Fibroblast of lung (primary cell): ENCODE data around the gene POMGNT1. TPM values are rescaled to one million over a fixed set of nuclear protein-coding genes. Genes with fewer than 3 reads are reported as not detected.

Experiments used
- DNase-seq, 2 donors: peaks; one replicate each; pipeline versions ENCODE4 v3.0.0 to v3.0.0-alpha.2; 2010; ENCODE audit warnings: low read depth in 2 of 2
- H2AFZ ChIP-seq: 2 replicates; pipeline ENCODE4 v1.5.1; 2012; ENCODE audit warnings: low read length, control low read depth, inconsistent platforms
- H3K27ac ChIP-seq: 2 replicates; pipeline ENCODE4 v1.5.1; 2011; ENCODE audit warnings: low read length, control low read depth; ENCODE audit not compliant: insufficient read depth
- H3K27me3 ChIP-seq: 2 replicates; pipeline ENCODE4 v1.5.1; 2011; ENCODE audit warnings: mild to moderate bottlenecking, low read length; ENCODE audit not compliant: control insufficient read depth, insufficient read depth
- H3K36me3 ChIP-seq: 2 replicates; pipeline ENCODE4 v1.5.1; 2011; ENCODE audit warnings: low read length; ENCODE audit not compliant: control insufficient read depth, insufficient read depth
- H3K4me1 ChIP-seq: 2 replicates; pipeline ENCODE4 v1.5.1; 2011; ENCODE audit warnings: low read length; ENCODE audit not compliant: control insufficient read depth, insufficient read depth; ENCODE audit errors: extremely low read depth
- H3K4me2 ChIP-seq: 2 replicates; pipeline ENCODE4 v1.5.1; 2011; ENCODE audit warnings: low read length, control low read depth; ENCODE audit not compliant: insufficient read depth; ENCODE audit errors: extremely low read depth
- H3K4me3 ChIP-seq, 4 experiments: fragments of 200-600 bp in 1 of 4; sonication (generic) in 1 of 4; replicated peaks in 1 of 4; 2 replicates each; pipeline ENCODE4 v1.5.1; 2011 to 2016; ENCODE audit warnings: low read length in 4 of 4, low read depth in 3 of 4, mild to moderate bottlenecking in 3 of 4, control low read depth in 2 of 4, inconsistent platforms in 1 of 4, mixed read lengths in 1 of 4; ENCODE audit not compliant: insufficient read depth in 1 of 4; ENCODE audit errors: control extremely low read depth in 1 of 4
- H3K79me2 ChIP-seq: 2 replicates; pipeline ENCODE4 v1.5.1; 2012; ENCODE audit warnings: mild to moderate bottlenecking, low read length, inconsistent platforms; ENCODE audit not compliant: control insufficient read depth, insufficient read depth
- H3K9ac ChIP-seq: 2 replicates; pipeline ENCODE4 v1.5.1; 2011; ENCODE audit warnings: mild to moderate bottlenecking, low read length, control low read depth; ENCODE audit not compliant: insufficient read depth
- H3K9me3 ChIP-seq: 2 replicates; pipeline ENCODE4 v1.5.1; 2012; ENCODE audit warnings: low read depth, low read length; ENCODE audit not compliant: control insufficient read depth, insufficient read depth
- H4K20me1 ChIP-seq: 2 replicates; pipeline ENCODE4 v1.5.1; 2011; ENCODE audit warnings: low read length; ENCODE audit not compliant: control insufficient read depth, insufficient read depth; ENCODE audit errors: extremely low read depth
- CTCF ChIP-seq, 2 donors: IDR thresholded peaks in 1 of 2; conservative IDR thresholded peaks in 1 of 2; 1 replicate in 1 of 2; 2 replicates in 1 of 2; pipeline ENCODE4 v1.5.1; 2011 to 2012; ENCODE audit warnings: low read length in 2 of 2, control low read depth in 1 of 2, inconsistent platforms in 1 of 2, low read depth in 1 of 2, mild to moderate bottlenecking in 1 of 2
- EZH2 ChIP-seq: IDR thresholded peaks from 2 replicates; pipeline ENCODE4 v1.5.1; 2012; ENCODE audit warnings: low read length, control low read depth, mild to moderate bottlenecking; ENCODE audit errors: missing control alignments
- polyA plus RNA-seq, 2 donors: library from polyadenylated mRNA; depleted of rRNA in 1 of 2; stranded (reverse) in 1 of 2; unstranded in 1 of 2; fragments of >200 nt; gene quantifications; 2 replicates each; pipeline ENCODE4 v1.2.1, GENCODE V29; 2011 to 2012; ENCODE audit warnings: missing spikeins in 1 of 2
- total RNA-seq: library from RNA; depleted of rRNA; stranded (reverse); fragments of >200 nt; gene quantifications from 2 replicates; pipeline ENCODE4 v1.2.1, GENCODE V29; 2014

The POMGNT1 gene
- total and polyA plus RNA-seq, 2 donors (not counting 1 experiment from before 2014, with no cell fraction given) = 42.2 to 51.7 TPM

- peak in 1 of 2 donors; percentile 4 for TF ChIP-seq CTCF (conservative IDR thresholded peaks at IDR 0.05 in 1 of 2, IDR thresholded peaks at IDR 0.05 in 1 of 2; ENCODE audit: low read depth in 1 of 2, low read length in 2 of 2)
- no peak for TF ChIP-seq EZH2
- no peaks in the 10 kb centered on the region for H4K20me1 ChIP-seq
- DNase-seq = no peak
- H3K4me3 ChIP-seq = no peak overlapping the region
- H3K4me1 ChIP-seq = peaks cover 11% of the 10 kb centered on the region
- no peaks in the 10 kb centered on the region for H3K36me3 ChIP-seq
- H3K27me3 ChIP-seq = no peaks in the 10 kb centered on the region
- no peaks in the 10 kb centered on the region for H3K79me2 ChIP-seq
- no peak overlapping the region for H2AFZ ChIP-seq
- H3K27ac ChIP-seq = no peak overlapping the region
- no peaks in the 10 kb centered on the region for H3K9me3 ChIP-seq
- no peak overlapping the region for H3K4me2 ChIP-seq
- no peak overlapping the region for H3K9ac ChIP-seq
Measured at GRCh38 chr1:46180082-46180616, 18.1 kb downstream of the POMGNT1 start.

GRCh38 chr1:46179138-46180081 is 18.8 kb downstream of the POMGNT1 start:
- Histone ChIP-seq H3K9me3 (no peaks in the 10 kb centered on the region), H3K4me2 (no peak overlapping the region), H3K27me3 (no peaks in the 10 kb centered on the region), H3K4me1 (peaks cover 11% of the 10 kb centered on the region), H3K9ac (no peak overlapping the region), H3K36me3 (no peaks in the 10 kb centered on the region), H4K20me1 (no peaks in the 10 kb centered on the region), H3K79me2 (no peaks in the 10 kb centered on the region), H3K27ac (no peak overlapping the region), H2AFZ (peak overlapping the region; percentile 18), H3K4me3 (no peak overlapping the region)
- DNase-seq = peak; percentile 77 to 88
- peak; percentile 87 to 97 for TF ChIP-seq CTCF (conservative IDR thresholded peaks at IDR 0.05 in 1 of 2, IDR thresholded peaks at IDR 0.05 in 1 of 2; ENCODE audit: low read depth in 1 of 2, low read length in 2 of 2)
- TF ChIP-seq EZH2 = no peak

GRCh38 chr1:46176211-46176865 is 21.9 kb downstream of the POMGNT1 start, which contains the start of gene P3R3URF:
P3R3URF (minus strand) TSS chr1:46176488; CDS start chr1:46176471, 17 bp downstream.
- H3K27ac ChIP-seq = no peak within 1 kb of the TSS
- no peak within 1 kb of the TSS for H3K4me2 ChIP-seq
- no peaks in the 10 kb centered on the region for H3K9me3 ChIP-seq
- no peaks in the 10 kb centered on the region for H3K79me2 ChIP-seq
- H4K20me1 ChIP-seq = no peaks in the 10 kb centered on the region
- H3K27me3 ChIP-seq = no peaks in the 10 kb centered on the region
- no peaks in the 10 kb centered on the region for H3K36me3 ChIP-seq
- H3K4me1 ChIP-seq = peaks cover 6% of the 10 kb centered on the region
- H3K9ac ChIP-seq = no peak within 1 kb of the TSS
- DNase-seq = no peak
- no peak within 1 kb of the TSS for H3K4me3 ChIP-seq
- H2AFZ ChIP-seq = no peak within 1 kb of the TSS
- TF ChIP-seq CTCF (conservative IDR thresholded peaks at IDR 0.05 in 1 of 2, IDR thresholded peaks at IDR 0.05 in 1 of 2; ENCODE audit: low read depth in 1 of 2, low read length in 2 of 2) (no peak), EZH2 (no peak)
